ENCODE data around the gene FBXW11.

- TF ChIP-seq MYB (IDR thresholded peaks at IDR 0.05; ENCODE audit: borderline replicate concordance, low read depth, low read length) (no peak), CTCF (IDR thresholded peaks at IDR 0.05 in 2 of 3, conservative IDR thresholded peaks at IDR 0.05 in 1 of 3; ENCODE audit: control insufficient read depth in 2 of 3, extremely low read depth in 1 of 3, insufficient read depth in 1 of 3, low read depth in 3 of 3, low read length in 3 of 3) (no peak), USF2 (IDR thresholded peaks at IDR 0.05; ENCODE audit: borderline replicate concordance, low read depth, low read length) (no peak), RUNX3 (IDR thresholded peaks at IDR 0.05; ENCODE audit: low read length) (peak; percentile 52), JUND (IDR thresholded peaks at IDR 0.05; ENCODE audit: low read depth, low read length) (no peak), NRF1 (conservative IDR thresholded peaks at IDR 0.05; ENCODE audit: low read depth, low read length) (no peak), TAF1 (IDR thresholded peaks at IDR 0.05; ENCODE audit: borderline replicate concordance, low read depth, low read length) (no peak), SPI1 (IDR thresholded peaks at IDR 0.05; ENCODE audit: borderline replicate concordance, insufficient read depth, low read depth, low read length) (peak; percentile 28; the same call in 1 of the 2 replicates), ATF7 (IDR thresholded peaks at IDR 0.05; ENCODE audit: low read depth) (no peak)
Observed at GRCh38 chr5:171978519-171978918, 27.9 kb downstream of the FBXW11 start.
